ENCODE results near the gene NEK7.
"Not testable (repeated sequence)": the region's sequence is repeated elsewhere in the genome, so short reads cannot be mapped to it uniquely, and the experiment has no call there.

The NEK7 gene

DNA sequence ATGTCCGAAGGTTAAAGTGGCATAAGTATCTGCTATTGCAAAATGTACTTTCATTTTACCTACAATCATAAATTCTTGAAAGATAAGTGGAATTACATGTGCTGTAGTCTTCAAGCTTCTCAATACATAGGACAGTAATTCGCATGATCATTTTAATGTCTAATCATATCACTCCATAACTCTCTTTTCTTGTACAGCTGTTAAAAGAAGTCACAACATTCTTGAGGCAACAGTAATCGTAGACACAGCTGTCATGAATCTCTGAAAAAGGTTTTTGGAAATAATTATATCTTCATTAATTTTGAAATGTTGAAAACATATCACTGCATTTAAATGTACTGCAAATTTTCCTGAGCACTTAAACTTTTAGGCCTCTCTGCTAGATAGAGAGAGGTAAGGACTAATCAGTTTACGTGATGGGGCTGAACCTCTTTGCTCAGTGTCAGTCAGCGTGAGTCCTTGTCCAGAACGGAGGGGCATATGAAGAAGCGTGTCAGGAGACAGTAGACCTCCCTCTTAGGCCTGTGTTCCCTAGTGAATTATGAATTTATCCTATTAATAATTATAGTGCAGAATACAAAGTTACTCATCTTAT lies 133.4 kb downstream of the NEK7 start:
- DNase-seq (ENCODE audit: low read depth in 3 of 3), result no peak

DNA sequence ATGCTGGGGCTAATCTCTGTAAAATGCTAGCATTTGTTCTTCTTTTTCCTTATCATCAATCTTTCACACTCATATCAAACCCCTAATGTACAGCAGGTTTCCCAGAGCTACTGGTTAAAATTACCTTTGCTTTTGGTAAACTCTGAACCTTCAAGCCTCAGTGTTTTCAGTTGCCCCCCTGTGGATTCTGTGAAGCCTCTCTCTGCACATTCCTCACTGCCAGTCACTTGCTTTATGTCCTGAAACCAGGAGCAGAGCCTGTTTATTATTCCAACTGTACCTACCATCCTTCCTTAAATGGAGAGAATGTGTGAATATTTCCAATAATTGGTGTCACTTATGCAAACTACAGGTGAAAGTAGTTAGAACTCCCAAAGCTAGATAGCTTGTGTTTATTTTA lies 134.2 kb downstream of the NEK7 start:
- no peak for DNase-seq (ENCODE audit: low read depth in 3 of 3)

DNA sequence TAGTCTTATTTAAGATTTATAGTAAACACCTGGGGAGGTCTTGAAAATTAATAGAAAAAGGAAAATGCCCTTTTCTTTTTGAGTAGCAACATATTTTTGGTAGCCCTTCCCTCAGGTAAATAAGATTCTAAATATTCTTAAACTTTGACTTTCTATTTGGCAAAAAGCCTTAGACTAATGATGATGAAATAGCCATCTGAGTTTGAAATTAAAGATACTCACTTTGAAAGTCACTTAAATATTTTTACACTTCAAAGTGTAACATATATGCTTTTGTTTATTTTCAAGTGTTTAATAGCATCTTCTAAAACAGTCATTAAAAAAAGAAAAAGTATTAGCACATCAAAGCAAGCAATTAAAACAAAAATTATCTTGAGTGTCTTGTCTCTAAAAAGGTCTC lies 135.1 kb downstream of the NEK7 start:
- DNase-seq (ENCODE audit: low read depth in 3 of 3), result no peak

DNA sequence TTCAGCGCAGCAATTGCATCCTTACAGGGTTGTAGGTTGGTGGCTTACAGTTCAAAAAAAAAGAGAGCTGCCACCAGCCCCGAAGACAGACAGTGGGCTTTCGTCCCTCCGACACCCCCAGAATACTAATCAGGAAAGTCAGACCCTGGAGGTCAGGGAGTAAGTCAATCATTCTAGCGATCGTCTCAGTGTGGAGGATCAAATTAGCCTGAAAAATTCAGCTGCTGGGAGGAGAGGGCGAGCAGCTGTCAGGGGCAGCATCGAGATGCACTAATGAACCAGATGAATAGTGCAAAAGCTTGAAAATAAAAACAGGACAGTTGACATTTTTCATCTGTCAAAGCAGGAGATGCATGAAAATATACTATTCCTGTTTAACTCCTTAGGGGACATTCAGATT lies 138.4 kb downstream of the NEK7 start:
- DNase-seq (ENCODE audit: low read depth in 3 of 3), result no peak

DNA sequence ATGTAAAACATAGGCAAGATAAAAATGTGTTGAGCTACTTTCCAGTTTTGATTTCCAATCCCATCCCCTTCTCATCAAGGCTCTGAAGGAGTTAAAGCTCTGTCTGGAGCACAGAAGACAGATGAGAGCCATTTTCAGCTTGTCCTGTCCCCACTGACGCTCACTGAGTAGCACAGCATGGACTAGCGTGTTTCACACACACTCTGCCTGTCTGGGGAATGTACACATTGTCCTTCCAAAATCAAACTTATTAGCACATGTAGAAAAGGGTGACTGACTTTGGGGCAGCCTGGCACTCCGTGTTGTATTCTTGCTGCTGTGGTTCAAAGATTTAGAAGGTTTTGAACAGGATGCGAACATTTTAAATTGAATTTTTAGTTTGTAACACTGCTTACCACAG lies 139.2 kb downstream of the NEK7 start:
- no peak for DNase-seq (ENCODE audit: low read depth in 3 of 3)

DNA sequence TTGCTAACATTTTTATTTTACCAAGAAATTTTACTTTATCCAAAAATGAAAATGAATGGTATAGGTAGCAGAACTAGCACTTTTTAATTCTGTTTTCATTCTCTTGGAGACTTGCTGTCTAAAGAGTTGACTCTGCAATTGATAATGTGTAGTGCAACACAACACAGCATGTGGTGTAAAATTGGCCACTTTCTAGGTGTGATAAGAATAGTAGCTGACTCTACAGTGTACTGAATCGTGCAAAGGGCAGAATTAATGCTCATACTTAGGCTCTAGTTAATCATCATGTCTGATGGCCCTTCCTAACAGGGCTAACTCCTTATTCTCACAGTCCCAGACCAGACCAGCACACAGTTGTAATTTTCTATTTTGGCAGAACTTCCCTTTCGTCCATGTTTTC lies 140.5 kb downstream of the NEK7 start:
- no peak for DNase-seq (ENCODE audit: low read depth in 3 of 3)

DNA sequence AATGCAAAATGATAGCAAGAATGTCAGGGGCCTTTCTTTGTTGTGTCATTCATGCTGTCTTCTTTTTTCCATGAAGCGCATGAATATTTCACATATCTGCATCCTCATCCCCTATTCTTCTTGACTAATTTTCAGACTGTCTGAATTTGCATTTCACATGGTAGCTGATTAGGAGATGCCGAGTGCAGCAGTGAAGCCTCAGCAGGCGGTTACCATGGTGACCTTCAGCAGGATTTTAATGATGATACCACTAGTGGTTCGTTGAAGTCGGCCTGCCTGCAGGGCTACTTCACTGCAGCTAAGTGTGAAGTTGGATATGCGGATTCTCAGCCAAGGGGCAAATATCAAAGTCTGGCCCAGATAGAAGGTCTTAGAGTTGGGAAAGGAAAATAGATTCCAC lies 141.8 kb downstream of the NEK7 start:
- no peak for DNase-seq (ENCODE audit: low read depth in 3 of 3)

DNA sequence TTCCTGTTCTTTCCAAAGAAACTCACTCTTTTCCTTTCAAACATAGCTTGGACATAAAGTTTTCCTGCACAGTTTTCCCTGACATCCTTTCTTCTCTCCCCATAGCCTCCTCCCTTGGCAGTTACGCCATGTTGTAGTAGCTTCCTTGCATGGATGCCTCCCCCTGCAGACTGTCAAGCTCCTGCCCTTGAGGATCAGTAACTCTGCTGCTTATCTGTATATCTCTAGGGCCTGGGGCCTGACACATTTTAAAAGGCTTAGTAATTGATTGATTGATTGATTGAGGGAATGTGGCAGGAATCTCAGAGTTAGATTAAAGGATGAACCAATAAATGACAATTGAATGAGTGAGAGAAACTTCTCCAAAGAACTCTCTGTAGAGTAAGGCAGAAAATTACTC lies 143.7 kb downstream of the NEK7 start:
- no peak for DNase-seq (ENCODE audit: low read depth in 3 of 3)

DNA sequence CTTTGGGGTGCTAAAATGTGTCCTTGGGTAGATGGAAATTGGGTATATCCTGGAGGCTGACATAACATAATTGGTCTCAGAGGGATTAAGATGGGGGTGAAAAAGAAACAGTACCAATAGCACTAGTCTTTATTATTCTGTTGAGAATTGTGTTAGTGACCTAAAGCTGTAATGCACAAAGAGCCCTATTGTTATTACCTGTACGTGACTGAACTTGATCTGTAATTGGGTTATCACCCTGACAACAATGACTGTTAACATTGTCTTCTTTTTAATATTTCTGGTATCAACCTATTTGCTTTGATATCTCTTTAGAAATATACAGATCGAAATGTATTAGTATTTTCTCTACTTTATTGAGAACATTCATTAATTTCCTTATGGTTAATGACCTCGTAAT lies 147.6 kb downstream of the NEK7 start:
- no peak for DNase-seq (ENCODE audit: low read depth in 3 of 3)

DNA sequence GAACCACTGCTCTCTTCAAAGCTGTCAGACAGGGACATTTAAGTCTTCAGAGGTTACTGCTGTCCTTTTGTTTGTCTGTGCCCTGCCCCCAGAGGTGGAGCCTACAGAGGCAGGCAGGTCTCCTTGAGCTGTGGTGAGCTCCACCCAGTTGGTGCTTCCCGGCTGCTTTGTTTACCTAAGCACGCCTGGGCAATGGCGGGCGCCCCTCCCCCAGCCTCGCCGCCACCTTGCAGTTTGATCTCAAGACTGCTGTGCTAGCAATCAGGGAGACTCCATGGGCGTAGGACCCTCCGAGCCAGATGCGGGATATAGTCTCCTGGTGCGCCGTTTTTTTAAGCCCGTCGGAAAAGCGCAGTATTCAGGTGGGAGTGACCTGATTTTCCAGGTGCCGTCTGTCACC lies 158.0 kb downstream of the NEK7 start:
- not testable (repeated sequence) for DNase-seq (ENCODE audit: low read depth in 3 of 3)

DNA sequence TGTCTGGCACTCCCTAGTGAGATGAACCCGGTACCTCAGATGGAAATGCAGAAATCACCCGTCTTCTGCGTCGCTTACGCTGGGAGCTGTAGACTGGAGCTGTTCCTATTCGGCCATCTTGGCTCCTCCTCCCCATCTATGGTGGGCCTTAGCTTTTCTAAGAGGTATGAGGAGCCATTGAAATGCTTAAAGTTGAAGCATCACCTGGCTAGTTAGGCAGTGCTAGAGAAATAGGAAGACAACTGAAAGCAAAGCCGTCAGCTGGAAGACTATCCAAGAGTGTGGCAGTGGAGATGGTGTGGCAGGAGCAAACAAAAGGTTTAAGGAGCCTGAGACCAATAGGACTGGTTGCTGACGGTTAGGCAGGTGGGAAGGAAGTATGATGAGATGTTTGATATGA lies 158.5 kb downstream of the NEK7 start:
- not testable (repeated sequence) for DNase-seq (ENCODE audit: low read depth in 3 of 3)

DNA sequence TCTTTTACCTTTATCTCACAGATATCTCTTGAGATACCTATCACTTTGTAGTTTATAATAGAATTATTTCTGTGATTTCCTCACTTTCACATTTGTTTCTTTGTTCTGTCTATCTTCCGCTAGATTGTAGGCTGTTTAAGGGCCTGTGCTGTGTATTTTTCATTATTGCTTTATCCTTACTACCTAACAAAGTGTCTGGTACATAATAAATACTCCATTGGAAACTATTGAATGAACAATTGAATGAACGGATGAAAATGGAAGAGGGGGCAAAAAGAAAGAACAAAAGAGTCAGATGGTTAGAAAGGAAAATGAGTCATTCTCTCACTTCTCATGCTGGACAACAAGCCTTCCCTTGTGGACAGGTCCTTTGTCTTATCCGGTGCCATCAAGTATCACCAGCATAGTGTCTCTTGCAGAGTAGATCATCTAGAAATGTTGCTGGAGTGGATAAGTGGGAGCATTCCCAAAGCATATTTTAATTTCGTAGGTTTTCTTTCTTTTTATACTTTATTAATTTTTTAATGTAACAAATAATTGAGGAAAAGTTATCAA lies 159.8 kb downstream of the NEK7 start:
- no peak for DNase-seq (ENCODE audit: low read depth in 3 of 3)

DNA sequence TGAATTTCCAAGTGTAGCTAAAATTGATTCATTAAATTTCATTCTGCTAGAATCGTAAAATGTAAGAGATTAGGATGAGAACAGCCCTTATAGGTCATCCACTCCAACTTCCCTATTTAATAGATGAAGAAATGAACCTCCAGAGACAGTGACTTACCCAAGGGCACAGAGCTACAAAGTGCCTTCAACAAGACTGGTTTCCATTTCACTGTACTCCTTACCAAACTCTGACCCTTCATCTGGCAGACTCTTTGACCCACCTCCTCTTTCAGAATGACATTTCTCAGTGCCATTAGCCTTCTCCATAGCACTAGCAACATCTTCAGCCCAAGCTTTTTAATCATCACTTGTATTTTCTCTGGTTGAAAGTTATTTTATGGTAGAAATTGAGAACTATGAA lies 161.3 kb downstream of the NEK7 start:
- DNase-seq (ENCODE audit: low read depth in 3 of 3), result no peak

DNA sequence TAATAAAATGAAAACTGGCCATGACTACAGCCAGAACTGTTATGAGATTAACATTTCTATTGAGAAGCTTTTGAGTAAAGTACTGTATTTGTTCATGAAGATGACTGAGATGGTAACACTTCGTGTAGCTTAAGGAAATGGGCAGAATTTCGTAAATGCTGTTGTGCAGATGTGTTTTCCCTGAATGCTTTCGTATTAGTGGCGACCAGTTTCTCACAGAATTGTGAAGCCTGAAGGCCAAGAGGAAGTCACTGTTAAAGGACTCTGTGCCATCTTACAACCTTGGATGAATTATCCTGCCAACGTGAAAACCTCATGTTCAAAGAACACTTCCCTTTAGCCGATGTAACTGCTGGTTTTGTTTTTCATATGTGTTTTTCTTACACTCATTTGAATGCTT lies 164.0 kb downstream of the NEK7 start:
- no peak for DNase-seq (ENCODE audit: low read depth in 3 of 3)

DNA sequence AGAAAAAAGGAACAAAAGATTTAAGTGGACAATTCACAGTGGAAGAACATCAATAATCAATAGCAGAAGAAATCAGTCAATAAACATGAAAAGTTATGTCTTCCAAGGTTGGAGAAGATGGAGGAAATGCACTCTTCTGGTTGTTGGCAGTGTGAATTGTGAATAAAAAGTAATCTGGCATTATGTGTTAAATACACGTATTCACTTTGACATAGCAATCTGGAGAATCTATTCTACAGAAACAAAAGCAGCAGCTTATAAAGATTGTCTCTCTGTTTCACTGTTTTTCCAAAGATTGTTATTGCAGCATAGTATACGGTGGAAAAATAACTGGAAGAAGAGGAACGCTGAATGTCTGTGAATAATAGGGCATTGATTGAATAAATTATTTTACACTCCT lies 169.4 kb downstream of the NEK7 start:
- DNase-seq (ENCODE audit: low read depth in 3 of 3), result no peak

DNA sequence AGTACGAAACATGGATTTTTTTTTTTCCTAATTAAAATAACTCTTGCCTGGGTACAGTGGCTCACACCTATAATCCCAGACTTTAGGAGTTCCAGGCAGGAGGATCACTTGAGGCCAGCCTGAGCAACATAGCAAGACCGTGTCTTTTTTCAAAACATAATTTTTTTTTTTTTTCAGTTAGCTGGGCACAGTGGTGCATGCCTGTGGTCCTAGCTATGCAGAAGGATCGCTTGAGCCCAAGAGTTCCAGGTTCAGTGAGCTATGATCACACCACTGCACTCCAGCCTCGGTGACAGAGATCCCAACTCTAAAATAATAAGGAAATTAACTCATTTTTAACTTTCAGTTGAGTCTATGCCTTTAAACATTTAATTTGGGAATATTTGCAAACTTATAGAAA lies 170.1 kb downstream of the NEK7 start:
- no peak for DNase-seq (ENCODE audit: low read depth in 3 of 3)

DNA sequence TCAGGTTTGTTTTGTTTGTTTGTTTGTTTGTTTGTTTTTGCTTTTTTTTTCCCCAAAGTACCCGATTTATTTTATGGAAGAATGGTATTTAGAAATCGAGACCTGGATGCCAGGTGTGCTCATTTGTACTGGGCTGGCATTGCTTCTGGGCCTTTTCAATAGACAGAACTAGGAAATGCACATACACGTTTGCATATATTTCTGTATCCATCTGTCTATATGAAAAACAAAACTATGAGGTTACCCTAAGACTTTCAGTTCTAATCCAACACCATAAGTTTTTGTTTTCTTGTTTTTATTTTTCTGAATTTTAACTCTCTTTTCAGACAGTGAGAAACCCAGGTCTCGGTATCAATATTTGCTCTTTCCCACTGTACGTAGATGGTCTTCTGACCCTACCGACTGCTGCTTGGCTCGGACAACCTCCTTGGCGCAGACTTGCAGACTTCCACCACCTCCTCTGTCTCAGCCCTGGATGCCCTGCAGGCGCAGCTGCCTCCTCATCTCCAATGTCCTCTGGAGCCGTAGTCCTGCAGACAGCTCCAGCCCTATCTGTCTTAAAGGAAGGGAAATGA lies 171.7 kb downstream of the NEK7 start:
- DNase-seq (ENCODE audit: low read depth in 3 of 3), result no peak

DNA sequence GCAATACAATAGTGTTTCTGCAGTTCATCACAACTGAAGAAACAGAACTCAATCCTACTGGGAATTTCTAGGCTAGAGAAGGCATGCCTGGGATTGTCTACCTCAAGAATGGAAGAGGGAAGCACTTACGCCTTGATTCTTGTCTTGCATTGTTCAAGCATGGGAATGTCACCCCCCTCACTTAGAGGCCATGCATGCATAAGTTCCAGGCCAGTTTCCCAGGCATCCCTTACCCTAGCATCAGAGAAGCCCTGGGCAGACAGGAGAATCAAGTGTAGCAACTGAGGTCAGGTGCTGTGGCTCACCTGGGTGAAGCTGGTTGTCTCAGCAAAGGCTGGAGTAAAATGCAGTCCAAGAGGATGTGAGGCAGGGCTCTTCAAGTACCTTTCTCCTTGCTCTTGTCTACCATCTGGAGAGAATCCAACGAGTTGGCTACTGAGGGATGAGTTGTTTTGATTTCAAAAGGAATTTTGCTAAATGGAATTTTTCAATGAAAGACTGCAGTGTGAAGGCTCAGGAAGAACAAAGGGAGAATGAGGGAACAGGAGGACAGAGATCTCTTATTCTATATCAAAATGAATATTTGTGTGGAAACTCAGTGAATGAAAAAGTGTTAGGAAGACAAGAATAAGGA lies 174.3 kb downstream of the NEK7 start:
- no peak for DNase-seq (ENCODE audit: low read depth in 3 of 3)

DNA sequence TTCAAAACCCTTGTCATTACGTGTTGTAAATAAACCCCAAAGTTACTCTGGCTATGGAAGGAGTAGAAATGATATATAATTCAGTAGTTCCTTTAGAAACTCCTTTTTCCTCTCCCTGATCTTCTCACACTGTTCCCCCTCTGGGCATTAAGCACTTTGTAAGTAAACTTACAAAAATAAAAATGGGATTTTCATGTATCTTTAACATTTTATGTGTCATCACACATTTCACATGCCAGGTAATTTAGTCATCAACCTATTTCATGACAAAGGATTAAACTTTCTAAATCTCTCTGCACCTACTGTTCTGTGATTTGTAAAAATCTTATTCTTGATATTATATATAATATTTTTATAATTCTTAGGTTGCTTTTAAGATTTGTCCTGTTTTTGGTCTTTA lies 176.9 kb downstream of the NEK7 start:
- DNase-seq (ENCODE audit: low read depth in 3 of 3), result no peak

DNA sequence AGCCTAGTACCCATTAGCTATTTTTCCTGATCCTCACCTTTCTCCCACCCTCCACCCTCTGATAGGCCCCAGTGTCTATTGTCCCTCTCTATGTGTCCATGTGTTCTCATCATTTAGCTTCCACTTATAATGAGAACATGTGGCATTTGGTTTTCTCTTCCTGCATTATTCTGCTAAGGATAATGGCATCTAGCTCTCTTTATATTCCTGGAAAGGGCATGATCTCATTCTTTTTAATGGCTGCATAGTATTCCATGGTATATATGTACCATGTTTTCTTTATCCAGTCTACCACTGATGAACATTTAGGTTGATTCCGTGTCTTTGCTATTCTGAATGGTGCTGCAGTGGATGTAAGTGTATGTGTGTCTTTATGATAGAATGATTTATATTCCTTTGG lies 178.9 kb downstream of the NEK7 start:
- DNase-seq (ENCODE audit: low read depth in 3 of 3), result no peak

DNA sequence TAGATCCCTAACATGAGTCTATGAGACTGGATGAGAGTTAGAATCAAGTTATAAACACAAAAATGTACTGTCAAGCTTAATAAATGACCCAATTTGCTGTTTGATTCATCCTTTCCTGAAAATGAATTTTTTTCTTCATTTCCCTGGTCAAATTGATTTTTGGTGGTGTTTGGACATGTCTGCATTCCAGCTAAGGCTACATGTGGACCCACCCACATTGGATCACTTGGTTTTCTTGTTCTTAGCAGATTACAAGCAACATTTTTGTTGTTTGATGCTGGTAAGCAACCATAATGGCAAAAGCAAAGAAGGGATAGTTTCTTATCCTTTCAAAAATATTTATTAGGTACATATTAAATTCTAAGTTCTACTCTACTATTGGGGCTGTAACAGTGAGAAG lies 181.1 kb downstream of the NEK7 start:
- no peak for DNase-seq (ENCODE audit: low read depth in 3 of 3)

DNA sequence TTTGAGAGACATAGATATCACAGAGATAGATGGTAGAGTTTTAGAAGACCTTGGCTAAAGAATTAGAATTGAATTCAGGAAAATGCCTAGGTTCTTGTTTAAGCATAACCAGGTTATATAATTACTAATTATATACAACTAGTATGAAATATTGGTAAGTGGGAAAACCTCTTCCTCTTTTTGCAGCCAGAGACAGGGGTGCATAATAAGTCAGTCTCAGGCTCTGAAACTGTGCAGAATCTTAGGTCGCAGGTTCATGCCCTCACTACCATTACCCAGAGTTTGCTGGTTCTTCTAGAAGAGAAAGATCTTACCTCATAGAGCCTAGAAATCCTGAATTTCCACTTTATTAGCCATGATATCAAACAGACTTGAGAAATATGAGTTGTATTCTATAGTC lies 183.3 kb downstream of the NEK7 start:
- DNase-seq (ENCODE audit: low read depth in 3 of 3), result no peak

DNA sequence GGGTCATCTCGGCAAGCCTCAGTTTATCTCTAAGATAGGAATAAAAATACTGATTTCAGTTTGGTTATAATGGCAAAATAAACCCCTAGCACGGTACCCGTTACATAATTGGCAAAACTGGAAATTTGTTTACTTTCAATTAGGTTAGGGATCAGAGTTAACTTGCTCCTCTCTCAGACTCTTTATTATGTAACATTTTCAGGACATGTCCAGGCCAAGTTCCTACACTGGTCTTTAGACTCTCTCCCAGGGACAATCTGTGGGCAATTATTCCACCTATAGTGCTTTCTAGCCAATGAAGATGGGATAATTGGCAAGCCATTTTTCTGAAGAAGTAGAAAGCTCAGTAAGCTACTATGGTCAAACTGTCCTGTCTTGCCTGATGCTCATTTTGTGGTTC lies 189.4 kb downstream of the NEK7 start:
- no peak for DNase-seq (ENCODE audit: low read depth in 3 of 3)

DNA sequence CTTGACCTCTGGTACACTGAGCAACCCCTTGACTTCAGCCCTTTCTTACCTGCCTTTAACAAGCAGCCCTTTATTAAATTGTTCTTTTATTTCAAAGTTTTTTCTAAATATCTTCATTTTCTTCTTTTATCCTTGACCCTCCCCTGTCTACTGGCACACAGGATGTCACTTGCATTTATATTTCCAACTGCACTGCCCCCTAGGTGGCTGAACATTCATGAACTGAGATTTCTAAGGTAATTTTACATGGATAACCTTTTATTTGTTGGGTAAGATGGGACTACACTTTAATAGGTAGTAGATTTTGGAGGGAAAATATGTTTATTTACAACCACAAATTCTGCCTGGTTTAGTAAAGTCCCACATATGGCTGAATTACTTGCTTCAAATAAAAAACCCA lies 193.7 kb downstream of the NEK7 start:
- DNase-seq (ENCODE audit: low read depth in 3 of 3), result no peak
